Measurements from ENCODE around the gene SIVA1.

The SIVA1 gene

GRCh38 chr14:104715416-104715815 is 37.5 kb upstream of the SIVA1 start:
- H3K36me3 Mint-ChIP-seq: peaks cover 1% of the 10 kb centered on the region
- H3K27ac Mint-ChIP-seq: no peak overlapping the region
- H3K27me3 Mint-ChIP-seq: no peaks in the 10 kb centered on the region
- H3K4me3 Mint-ChIP-seq: no peak overlapping the region
- H3K4me1 Mint-ChIP-seq: no peaks in the 10 kb centered on the region
- H3K9me3 Mint-ChIP-seq: no peaks in the 10 kb centered on the region

GRCh38 chr14:104715871-104716270 is 37.1 kb upstream of the SIVA1 start:
- Mint-ChIP-seq H3K4me3 (no peak overlapping the region), H3K27ac (no peak overlapping the region), H3K4me1 (no peaks in the 10 kb centered on the region), H3K36me3 (peaks cover 1% of the 10 kb centered on the region), H3K9me3 (no peaks in the 10 kb centered on the region), H3K27me3 (no peaks in the 10 kb centered on the region)

GRCh38 chr14:104717137-104717536 is 35.8 kb upstream of the SIVA1 start:
- H3K4me1 Mint-ChIP-seq: no peaks in the 10 kb centered on the region
- peaks cover 1% of the 10 kb centered on the region for H3K36me3 Mint-ChIP-seq
- H3K27ac Mint-ChIP-seq: no peak overlapping the region

GRCh38 chr14:104717646-104718045 is 35.3 kb upstream of the SIVA1 start:
- H3K27me3 Mint-ChIP-seq: no peaks in the 10 kb centered on the region
- peaks cover 1% of the 10 kb centered on the region for H3K36me3 Mint-ChIP-seq
- H3K9me3 Mint-ChIP-seq: no peaks in the 10 kb centered on the region
- no peak overlapping the region for H3K27ac Mint-ChIP-seq
- no peaks in the 10 kb centered on the region for H3K4me1 Mint-ChIP-seq
- no peak overlapping the region for H3K4me3 Mint-ChIP-seq

More at GRCh38 chr14:104717137-104717536, 35.8 kb upstream of the SIVA1 start:
- Mint-ChIP-seq H3K27me3 (no peaks in the 10 kb centered on the region), H3K4me3 (no peak overlapping the region), H3K9me3 (no peaks in the 10 kb centered on the region)

- H3K4me1 Mint-ChIP-seq: no peaks in the 10 kb centered on the region
- no peak overlapping the region for H3K4me3 Mint-ChIP-seq
- no peaks in the 10 kb centered on the region for H3K9me3 Mint-ChIP-seq
- no peaks in the 10 kb centered on the region for H3K27me3 Mint-ChIP-seq
- no peak overlapping the region for H3K27ac Mint-ChIP-seq
- H3K36me3 Mint-ChIP-seq: peaks cover 1% of the 10 kb centered on the region
Observed at GRCh38 chr14:104718147-104718546, 34.8 kb upstream of the SIVA1 start.

GRCh38 chr14:104718871-104719270 is 34.1 kb upstream of the SIVA1 start:
- no peak overlapping the region for H3K4me3 Mint-ChIP-seq
- H3K9me3 Mint-ChIP-seq: no peaks in the 10 kb centered on the region
- H3K4me1 Mint-ChIP-seq: no peaks in the 10 kb centered on the region

GRCh38 chr14:104719343-104719742 is 33.6 kb upstream of the SIVA1 start:
- Mint-ChIP-seq H3K9me3 (no peaks in the 10 kb centered on the region), H3K36me3 (peaks cover 1% of the 10 kb centered on the region), H3K4me1 (no peaks in the 10 kb centered on the region), H3K27me3 (no peaks in the 10 kb centered on the region), H3K4me3 (no peak overlapping the region), H3K27ac (no peak overlapping the region)

More at GRCh38 chr14:104718871-104719270, 34.1 kb upstream of the SIVA1 start:
- Mint-ChIP-seq H3K27ac (no peak overlapping the region), H3K36me3 (peaks cover 1% of the 10 kb centered on the region), H3K27me3 (no peaks in the 10 kb centered on the region)

- Mint-ChIP-seq H3K27ac (no peak overlapping the region), H3K9me3 (no peaks in the 10 kb centered on the region), H3K4me3 (no peak overlapping the region), H3K4me1 (no peaks in the 10 kb centered on the region), H3K36me3 (peaks cover 1% of the 10 kb centered on the region), H3K27me3 (no peaks in the 10 kb centered on the region)
Observed at GRCh38 chr14:104721505-104722431, 31.2 kb upstream of the SIVA1 start.

- Mint-ChIP-seq H3K4me1 (no peaks in the 10 kb centered on the region), H3K4me3 (no peak overlapping the region), H3K27ac (no peak overlapping the region), H3K36me3 (no peaks in the 10 kb centered on the region), H3K9me3 (no peaks in the 10 kb centered on the region), H3K27me3 (no peaks in the 10 kb centered on the region)
Observed at GRCh38 chr14:104722938-104723650, 29.9 kb upstream of the SIVA1 start.

GRCh38 chr14:104723651-104724406 is 29.1 kb upstream of the SIVA1 start, which contains the start of gene ADSS1:
Gene ADSS1 (plus strand): TSS chr14:104724229. CDS start chr14:104724271, 42 bp downstream.
- Mint-ChIP-seq H3K36me3 (no peaks in the 10 kb centered on the region), H3K4me3 (peak within 1 kb of the TSS; percentile 44), H3K27ac (no peak within 1 kb of the TSS), H3K27me3 (no peaks in the 10 kb centered on the region), H3K9me3 (no peaks in the 10 kb centered on the region), H3K4me1 (no peaks in the 10 kb centered on the region)

- H3K4me3 Mint-ChIP-seq: peak overlapping the region; percentile 26
- H3K4me1 Mint-ChIP-seq: no peaks in the 10 kb centered on the region
- H3K27me3 Mint-ChIP-seq: no peaks in the 10 kb centered on the region
- H3K9me3 Mint-ChIP-seq: no peaks in the 10 kb centered on the region
- H3K27ac Mint-ChIP-seq: no peak overlapping the region
- H3K36me3 Mint-ChIP-seq: no peaks in the 10 kb centered on the region
Observed at GRCh38 chr14:104724407-104724980, 28.5 kb upstream of the SIVA1 start.

GRCh38 chr14:104724981-104725771 is 27.8 kb upstream of the SIVA1 start:
- Mint-ChIP-seq H3K4me1 (no peaks in the 10 kb centered on the region), H3K9me3 (no peaks in the 10 kb centered on the region), H3K27ac (no peak overlapping the region), H3K36me3 (no peaks in the 10 kb centered on the region), H3K4me3 (peak overlapping the region; percentile 30), H3K27me3 (no peaks in the 10 kb centered on the region)

GRCh38 chr14:104725772-104726548 is 27.0 kb upstream of the SIVA1 start:
- no peaks in the 10 kb centered on the region for H3K4me1 Mint-ChIP-seq
- H3K27ac Mint-ChIP-seq: no peak overlapping the region
- no peaks in the 10 kb centered on the region for H3K9me3 Mint-ChIP-seq
- no peaks in the 10 kb centered on the region for H3K36me3 Mint-ChIP-seq
- no peaks in the 10 kb centered on the region for H3K27me3 Mint-ChIP-seq
- peak overlapping the region; percentile 26 for H3K4me3 Mint-ChIP-seq

Measured in activated naive CD4-positive, alpha-beta T cell treated with anti-CD3 and anti-CD28 coated beads, Interleukin-2, amount 50 U/mL, for 24 hours (primary cell).